HUDEP-2 (cell line): Measurements from ENCODE around the gene OSBPL10.
A peak's percentile ranks its signal among the peaks of the same experiment; 100 is the strongest.
"Not testable (repeated sequence)": the region's sequence is repeated elsewhere in the genome, so short reads cannot be mapped to it uniquely, and the experiment has no call there.

ENCODE experiments used
- DNase-seq, 76 experiments: peaks; one replicate each; lab custom pipeline; 2025; ENCODE audit not compliant: unreplicated experiment in 76 of 76; lab: John Stamatoyannopoulos, UW

Gene OSBPL10

GRCh38 chr3:31723701-31724100 lies 257.4 kb downstream of the OSBPL10 start:
- no peak for DNase-seq

- no peak for DNase-seq
Measured at GRCh38 chr3:31721676-31722075, 259.4 kb downstream of the OSBPL10 start.

- DNase-seq = no peak
Measured at GRCh38 chr3:31714495-31715280, 266.4 kb downstream of the OSBPL10 start.

GRCh38 chr3:31713816-31714215 lies 267.2 kb downstream of the OSBPL10 start:
- no peak for DNase-seq

- no peak for DNase-seq
Measured at GRCh38 chr3:31710123-31710803, 270.8 kb downstream of the OSBPL10 start.

GRCh38 chr3:31709526-31709925 lies 271.5 kb downstream of the OSBPL10 start:
- no peak for DNase-seq

- no peak for DNase-seq
Measured at GRCh38 chr3:31709005-31709404, 272.1 kb downstream of the OSBPL10 start.

- DNase-seq = no peak
Measured at GRCh38 chr3:31707286-31707685, 273.8 kb downstream of the OSBPL10 start.

GRCh38 chr3:31705736-31706135 lies 275.3 kb downstream of the OSBPL10 start:
- no peak for DNase-seq

- peak in 8 of 76 experiments; percentile 4 to 23 (median 7) for DNase-seq
Measured at GRCh38 chr3:31704591-31705179, 276.4 kb downstream of the OSBPL10 start.

- no peak for DNase-seq
Measured at GRCh38 chr3:31704156-31704555, 276.9 kb downstream of the OSBPL10 start.

- DNase-seq = no peak
Measured at GRCh38 chr3:31701286-31701685, 279.8 kb downstream of the OSBPL10 start.

- peak in 1 of 76 experiments; percentile 16 for DNase-seq
Measured at GRCh38 chr3:31699309-31699953, 281.6 kb downstream of the OSBPL10 start.

GRCh38 chr3:31696815-31697548 lies 284.1 kb downstream of the OSBPL10 start:
- DNase-seq = no peak

GRCh38 chr3:31696009-31696297 lies 285.1 kb downstream of the OSBPL10 start:
- DNase-seq = no peak

GRCh38 chr3:31695280-31696008 lies 285.6 kb downstream of the OSBPL10 start:
- DNase-seq = peak in 5 of 76 experiments; percentile 4 to 25 (median 7)

GRCh38 chr3:31693346-31693745 lies 287.7 kb downstream of the OSBPL10 start:
- no peak for DNase-seq

GRCh38 chr3:31692751-31693150 lies 288.3 kb downstream of the OSBPL10 start:
- peak in 1 of 76 experiments; percentile 2 for DNase-seq

- no peak for DNase-seq
Measured at GRCh38 chr3:31690771-31691170, 290.3 kb downstream of the OSBPL10 start.

GRCh38 chr3:31689523-31689922 lies 291.5 kb downstream of the OSBPL10 start:
- not testable (repeated sequence) for DNase-seq
